Activated CD4-positive, alpha-beta T cell treated with anti-CD3 and anti-CD28 coated beads for 36 hours (primary cell): ENCODE results near the gene ING2. TPM values are rescaled to one million over a fixed set of nuclear protein-coding genes. Genes with fewer than 3 reads are reported as not detected.
"Not testable (repeated sequence)": the region's sequence is repeated elsewhere in the genome, so short reads cannot be mapped to it uniquely, and the experiment has no call there.

Experiments used
- ATAC-seq: fragments of 200-7000 bp; cut with Tn5 transposase; one replicate; pipeline ENCODE4 v1.10.0; 2021; ENCODE audit warnings: mild to moderate bottlenecking, moderate library complexity
- CTCF ChIA-PET: fragments of 350-600 bp; sonication (Branson Sonifier 250); formaldehyde crosslinking; loops from one replicate; lab custom pipeline; 2021; ENCODE audit warnings: antibody characterized with exemption; lab: Charles Lee
- POLR2A ChIA-PET: fragments of 350-600 bp; sonication (Branson Sonifier 250); formaldehyde crosslinking; loops from one replicate; lab custom pipeline; 2021; ENCODE audit warnings: antibody characterized with exemption, inconsistent platforms; lab: Charles Lee
- DNase-seq: peaks from one replicate; pipeline ENCODE4 v3.0.0-alpha.2; 2020
- H3K27ac Mint-ChIP-seq: one replicate; pipeline ENCODE4 v1.8.0; 2021; ENCODE audit warnings: mixed read lengths
- H3K27me3 Mint-ChIP-seq: one replicate; pipeline ENCODE4 v1.8.0; 2021; ENCODE audit warnings: mixed read lengths
- H3K36me3 Mint-ChIP-seq: one replicate; pipeline ENCODE4 v1.8.0; 2021; ENCODE audit warnings: low read depth, mixed read lengths
- H3K4me1 Mint-ChIP-seq: one replicate; pipeline ENCODE4 v1.8.0; 2021; ENCODE audit warnings: mixed read lengths
- H3K4me3 Mint-ChIP-seq: one replicate; pipeline ENCODE4 v1.8.0; 2021; ENCODE audit warnings: mild to moderate bottlenecking, moderate library complexity, mixed read lengths
- H3K9me3 Mint-ChIP-seq: one replicate; pipeline ENCODE4 v1.8.0; 2021; ENCODE audit warnings: low read depth, mixed read lengths
- intact Hi-C, 2 experiments: fragments of 100-400 bp; cut with DNase I in 1 of 2; cut with micrococcal nuclease in 1 of 2; formaldehyde crosslinking; loops; one replicate each; pipeline versions ENCODE4 v1.14.2 to v1.15.1; 2022 to 2024; cut with DNase I, micrococcal nuclease
- total RNA-seq, 2 experiments: library from RNA; stranded (reverse); gene quantifications; one replicate each; pipeline ENCODE4 v1.2.3, GENCODE V29; 2021

ING2 gene
- total RNA-seq, 2 experiments from 2014 or later, result 19.9 to 30.0 TPM

GRCh38 chr4:183471946-183472708 is 32.7 kb upstream of the ING2 start:
- CTCF ChIA-PET, result interaction anchor here (0.7 to 1.5 kb wide), 5 partner anchors 10 to 214 kb away, joined by 3 to 4 read pairs (median 3); no protein-coding TSS in a partner anchor
- Mint-ChIP-seq H3K4me1 (no peaks in the 10 kb centered on the region), H3K27ac (no peak overlapping the region)

GRCh38 chr4:183478123-183478522 is 26.7 kb upstream of the ING2 start:
- Mint-ChIP-seq H3K36me3 (no peaks in the 10 kb centered on the region), H3K27ac (no peak overlapping the region), H3K27me3 (no peaks in the 10 kb centered on the region), H3K4me3 (no peak overlapping the region), H3K4me1 (no peaks in the 10 kb centered on the region), H3K9me3 (no peaks in the 10 kb centered on the region)
- no peak for DNase-seq
- ChIA-PET CTCF (no interaction called here), POLR2A (no interaction called here)
- no peak for ATAC-seq
- intact Hi-C loops, result no loop called here

More at GRCh38 chr4:183471946-183472708, 32.7 kb upstream of the ING2 start:
- Mint-ChIP-seq H3K27me3 (no peaks in the 10 kb centered on the region), H3K4me3 (no peak overlapping the region), H3K9me3 (no peaks in the 10 kb centered on the region), H3K36me3 (no peaks in the 10 kb centered on the region)
- intact Hi-C loops, result loop anchor here (1.0 to 2.0 kb wide), 6 partner anchors 32 to 697 kb away; no protein-coding TSS in a partner anchor
- ATAC-seq, result peak; percentile 84
- peak; percentile 91 for DNase-seq
- POLR2A ChIA-PET, result no interaction called here

GRCh38 chr4:183478926-183479325 is 25.9 kb upstream of the ING2 start:
- no peak overlapping the region for H3K4me3 Mint-ChIP-seq
- POLR2A ChIA-PET, result no interaction called here
- intact Hi-C loops, result no loop called here
- CTCF ChIA-PET, result no interaction called here
- DNase-seq, result no peak
- H3K9me3 Mint-ChIP-seq, result no peaks in the 10 kb centered on the region
- H3K4me1 Mint-ChIP-seq, result no peaks in the 10 kb centered on the region
- no peak for ATAC-seq
- no peaks in the 10 kb centered on the region for H3K36me3 Mint-ChIP-seq
- H3K27me3 Mint-ChIP-seq, result no peaks in the 10 kb centered on the region
- no peak overlapping the region for H3K27ac Mint-ChIP-seq

- POLR2A ChIA-PET, H3K4me1 Mint-ChIP-seq, H3K4me3 Mint-ChIP-seq, H3K36me3 Mint-ChIP-seq, H3K9me3 Mint-ChIP-seq, intact Hi-C loops, ATAC-seq, DNase-seq, H3K27me3 Mint-ChIP-seq, H3K27ac Mint-ChIP-seq: not testable (repeated sequence)
- CTCF ChIA-PET, result interaction anchor here (0.6 kb wide), 1 partner anchor 1446 kb away, joined by 3 read pairs; no protein-coding TSS in a partner anchor
Measured at GRCh38 chr4:183482515-183483095, 22.3 kb upstream of the ING2 start.

GRCh38 chr4:183483997-183484396 is 20.9 kb upstream of the ING2 start:
- no peaks in the 10 kb centered on the region for H3K36me3 Mint-ChIP-seq
- CTCF ChIA-PET, result interaction anchor here (0.6 kb wide), 1 partner anchor 10 kb away, joined by 3 read pairs; no protein-coding TSS in a partner anchor

GRCh38 chr4:183485411-183486160 is 19.3 kb upstream of the ING2 start:
- ChIA-PET CTCF (interaction anchor here (0.6 to 0.9 kb wide), 2 partner anchors 206 to 1215 kb away, joined by 3 read pairs; no protein-coding TSS in a partner anchor), POLR2A (interaction anchor here (0.6 kb wide), 1 partner anchor 259 kb away, joined by 3 read pairs; no protein-coding TSS in a partner anchor)
- DNase-seq, result no peak
- no peak overlapping the region for H3K27ac Mint-ChIP-seq
- H3K36me3 Mint-ChIP-seq, result no peaks in the 10 kb centered on the region
- intact Hi-C loops, result no loop called here
- no peaks in the 10 kb centered on the region for H3K4me1 Mint-ChIP-seq
- no peak overlapping the region for H3K4me3 Mint-ChIP-seq
- H3K9me3 Mint-ChIP-seq, result no peaks in the 10 kb centered on the region
- ATAC-seq, result no peak
- H3K27me3 Mint-ChIP-seq, result no peaks in the 10 kb centered on the region

More at GRCh38 chr4:183483997-183484396, 20.9 kb upstream of the ING2 start:
- no peaks in the 10 kb centered on the region for H3K27me3 Mint-ChIP-seq
- POLR2A ChIA-PET, result no interaction called here
- no peak for DNase-seq
- no peak for ATAC-seq
- H3K27ac Mint-ChIP-seq, result no peak overlapping the region
- no peak overlapping the region for H3K4me3 Mint-ChIP-seq
- H3K9me3 Mint-ChIP-seq, result no peaks in the 10 kb centered on the region
- no peaks in the 10 kb centered on the region for H3K4me1 Mint-ChIP-seq
- intact Hi-C loops, result no loop called here

- ChIA-PET CTCF (no interaction called here), POLR2A (no interaction called here)
- no peak for ATAC-seq
Measured at GRCh38 chr4:183492791-183493222, 12.1 kb upstream of the ING2 start.

GRCh38 chr4:183493246-183493645 is 11.6 kb upstream of the ING2 start:
- Mint-ChIP-seq H3K27ac (no peak overlapping the region), H3K27me3 (no peaks in the 10 kb centered on the region), H3K9me3 (peaks cover 8% of the 10 kb centered on the region), H3K36me3 (peaks cover 14% of the 10 kb centered on the region), H3K4me3 (no peak overlapping the region), H3K4me1 (no peaks in the 10 kb centered on the region)
- no peak for DNase-seq
- ChIA-PET POLR2A (no interaction called here), CTCF (no interaction called here)
- intact Hi-C loops, result no loop called here
- no peak for ATAC-seq

More at GRCh38 chr4:183492791-183493222, 12.1 kb upstream of the ING2 start:
- H3K4me3 Mint-ChIP-seq, result no peak overlapping the region
- no peaks in the 10 kb centered on the region for H3K4me1 Mint-ChIP-seq
- H3K27ac Mint-ChIP-seq, result no peak overlapping the region
- intact Hi-C loops, result no loop called here
- no peaks in the 10 kb centered on the region for H3K27me3 Mint-ChIP-seq
- no peak for DNase-seq
- H3K9me3 Mint-ChIP-seq, result peaks cover 8% of the 10 kb centered on the region
- H3K36me3 Mint-ChIP-seq, result peaks cover 14% of the 10 kb centered on the region

GRCh38 chr4:183495184-183495583 is 9.7 kb upstream of the ING2 start:
- ChIA-PET CTCF (no interaction called here), POLR2A (no interaction called here)
- DNase-seq (no peak), ATAC-seq (no peak)
- intact Hi-C loops, result no loop called here
- peaks cover 8% of the 10 kb centered on the region for H3K9me3 Mint-ChIP-seq
- H3K27ac Mint-ChIP-seq, result no peak overlapping the region
- H3K36me3 Mint-ChIP-seq, result peaks cover 14% of the 10 kb centered on the region
- H3K27me3 Mint-ChIP-seq, result no peaks in the 10 kb centered on the region
- H3K4me3 Mint-ChIP-seq, result no peak overlapping the region
- peaks cover 9% of the 10 kb centered on the region for H3K4me1 Mint-ChIP-seq

GRCh38 chr4:183499389-183499788 is 5.5 kb upstream of the ING2 start:
- H3K4me3 Mint-ChIP-seq, result no peak overlapping the region
- CTCF ChIA-PET, result no interaction called here
- H3K27ac Mint-ChIP-seq, result no peak overlapping the region
- peak; percentile 22 for DNase-seq
- H3K4me1 Mint-ChIP-seq, result peaks cover 22% of the 10 kb centered on the region
- no peaks in the 10 kb centered on the region for H3K27me3 Mint-ChIP-seq
- ATAC-seq, result no peak
- POLR2A ChIA-PET, result interaction anchor here (0.6 kb wide), 1 partner anchor 342 kb away, joined by 5 read pairs; no protein-coding TSS in a partner anchor
- peaks cover 4% of the 10 kb centered on the region for H3K36me3 Mint-ChIP-seq
- H3K9me3 Mint-ChIP-seq, result no peaks in the 10 kb centered on the region
- intact Hi-C loops, result no loop called here

- intact Hi-C loops, result loop anchor here (5.0 to 10.0 kb wide), 5 partner anchors 225 to 1895 kb away; partner anchors contain the start of genes ANKRD37 (in 2 of the 2), LRP2BP (in 2 of the 2) and CFAP97 (in 1 of the 2)
- H3K27me3 Mint-ChIP-seq, result no peaks in the 10 kb centered on the region
- H3K9me3 Mint-ChIP-seq, result no peaks in the 10 kb centered on the region
- H3K4me1 Mint-ChIP-seq, result peaks cover 22% of the 10 kb centered on the region
- CTCF ChIA-PET, result no interaction called here
- POLR2A ChIA-PET, result no interaction called here
- DNase-seq (no peak), ATAC-seq (no peak)
- no peak overlapping the region for H3K4me3 Mint-ChIP-seq
- peaks cover 4% of the 10 kb centered on the region for H3K36me3 Mint-ChIP-seq
- no peak overlapping the region for H3K27ac Mint-ChIP-seq
Measured at GRCh38 chr4:183499801-183500200, 5.1 kb upstream of the ING2 start.
